GM12878 (cell line): Measurements from ENCODE around the gene ASCL4. TPM values are rescaled to one million over a fixed set of nuclear protein-coding genes. Genes with fewer than 3 reads are reported as not detected.

Source experiments
- ATAC-seq: fragments of 200-7000 bp; cut with Tn5 transposase; 3 replicates; pipeline ENCODE4 v1.9.1; 2020; ENCODE audit warnings: mild to moderate bottlenecking, moderate library complexity
- BruUV-seq: library from RNA; stranded (reverse); fragments of 400-500 nt; replicated peaks from 2 replicates; lab custom pipeline; 2021; lab: Mats Ljungman, UMichigan
- CTCF ChIA-PET: fragments of 300-600 bp; sonication (Branson Sonifier 250); formaldehyde crosslinking; extraction: SDS; loops from one replicate; lab custom pipeline; 2021; ENCODE audit warnings: inconsistent platforms; lab: Yijun Ruan, JAX
- POLR2A ChIA-PET: fragments of 350-600 bp; formaldehyde crosslinking; extraction: SDS; loops from one replicate; lab custom pipeline; 2021; ENCODE audit warnings: inconsistent platforms; lab: Charles Lee
- RAD21 ChIA-PET: fragments of 300-600 bp; sonication (Branson Sonifier 250); formaldehyde crosslinking; loops from one replicate; lab custom pipeline; 2023; ENCODE audit warnings: antibody characterized with exemption; ENCODE audit not compliant: unreplicated experiment; lab: Charles Lee
- SMC1A ChIA-PET: fragments of 300-600 bp; sonication (Branson Sonifier 250); formaldehyde crosslinking; loops from one replicate; lab custom pipeline; 2023; ENCODE audit not compliant: unreplicated experiment, uncharacterized antibody; lab: Charles Lee
- DNase-seq: peaks from one replicate; pipeline ENCODE4 v3.0.0-alpha.2; 2011; ENCODE audit warnings: low read depth, low spot score
- FAIRE-seq: peaks from 3 replicates; lab custom pipeline; 2011; peaks lifted over from hg19 to GRCh38; lab: Jason Lieb, UNC
- H2AFZ ChIP-seq: 2 replicates; pipeline ENCODE4 v1.6.0; 2011; ENCODE audit warnings: low read depth, low read length, control low read depth; ENCODE audit not compliant: control insufficient read depth
- H3K27ac ChIP-seq: 2 replicates; pipeline ENCODE4 v1.5.1; 2011; ENCODE audit warnings: control low read depth; ENCODE audit not compliant: control insufficient read depth, insufficient read depth
- H3K27me3 ChIP-seq, 2 experiments: replicated peaks in 1 of 2; 2 replicates each; pipeline versions ENCODE4 v1.6.0 to v1.6.1; 2011; ENCODE audit warnings: low read length in 1 of 2; ENCODE audit not compliant: control insufficient read depth in 2 of 2, insufficient read depth in 2 of 2
- H3K36me3 ChIP-seq, 2 experiments: 2 replicates each; pipeline ENCODE4 v1.5.1; 2011; ENCODE audit warnings: low read length in 1 of 2; ENCODE audit not compliant: control insufficient read depth in 2 of 2, insufficient read depth in 2 of 2
- H3K4me1 ChIP-seq: 2 replicates; pipeline ENCODE4 v1.6.1; 2011; ENCODE audit warnings: mild to moderate bottlenecking, low read length, moderate library complexity, mixed read lengths; ENCODE audit not compliant: control insufficient read depth, insufficient read depth
- H3K4me2 ChIP-seq: 2 replicates; pipeline ENCODE4 v1.6.0; 2011; ENCODE audit warnings: control low read depth; ENCODE audit not compliant: control insufficient read depth, insufficient read depth
- H3K4me3 ChIP-seq: fragments of 200-600 bp; sonication (generic); 2 replicates; pipeline ENCODE4 v1.5.1; 2016
- H3K79me2 ChIP-seq: 2 replicates; pipeline ENCODE4 v1.6.0; 2011; ENCODE audit warnings: low read length; ENCODE audit not compliant: control insufficient read depth, insufficient read depth
- H3K9ac ChIP-seq: 2 replicates; pipeline ENCODE4 v1.8.0; 2011; ENCODE audit warnings: low read length, control low read depth, mixed read lengths; ENCODE audit not compliant: control insufficient read depth, insufficient read depth
- H3K9me3 ChIP-seq: replicated peaks from 3 replicates; pipeline ENCODE4 v1.5.1; 2011; ENCODE audit warnings: mild to moderate bottlenecking, low read length; ENCODE audit not compliant: control insufficient read depth, insufficient read depth
- H4K20me1 ChIP-seq: 2 replicates; pipeline ENCODE4 v1.6.0; 2011; ENCODE audit not compliant: control insufficient read depth, insufficient read depth
- BCL11A ChIP-seq: IDR thresholded peaks from 2 replicates; pipeline ENCODE4 v1.6.1; 2011; ENCODE audit warnings: low read depth, low read length
- BHLHE40 ChIP-seq, 2 experiments: fragments of 450-650 bp in 1 of 2; IDR thresholded peaks; 2 replicates each; pipeline ENCODE4 v1.6.1; 2011 to 2017; ENCODE audit warnings: low read depth in 2 of 2, borderline replicate concordance in 1 of 2, improper control_type of control experiment in 1 of 2, low read length in 1 of 2, mild to moderate bottlenecking in 1 of 2
- CBFB ChIP-seq: IDR thresholded peaks from 2 replicates; pipeline ENCODE4 v1.6.1; 2016; ENCODE audit warnings: antibody characterized with exemption, low read depth
- POLR2A ChIP-seq: IDR thresholded peaks from 2 replicates; pipeline ENCODE4 v1.6.1; 2011; ENCODE audit warnings: low read depth, mild to moderate bottlenecking, low read length
- RB1 ChIP-seq: fragments of 450-650 bp; formaldehyde crosslinking; IDR thresholded peaks from 2 replicates; pipeline ENCODE4 v1.6.1; 2017; ENCODE audit warnings: mild to moderate bottlenecking, borderline replicate concordance
- SIN3A ChIP-seq: IDR thresholded peaks from 2 replicates; pipeline ENCODE4 v1.6.1; 2012; ENCODE audit warnings: low read depth, low read length, improper control_type of control experiment
- SREBF1 ChIP-seq: IDR thresholded peaks from 2 replicates; pipeline ENCODE4 v1.6.1; 2012; ENCODE audit warnings: mild to moderate bottlenecking, low read length
- TCF7 ChIP-seq: IDR thresholded peaks from 2 replicates; pipeline ENCODE4 v1.6.1; 2014; ENCODE audit warnings: antibody characterized with exemption, borderline replicate concordance
- ZNF207 ChIP-seq: fragments of 450-650 bp; IDR thresholded peaks from 2 replicates; pipeline ENCODE4 v1.6.1; 2014; ENCODE audit warnings: antibody characterized with exemption, mild to moderate bottlenecking, borderline replicate concordance
- WGBS: methylation state at CpG from one replicate; pipeline ENCODE4 v1.1.6; 2016; ENCODE audit warnings: low lambda C conversion rate; ENCODE audit not compliant: insufficient replicate concordance, insufficient coverage; ENCODE audit errors: missing lambda C conversion rate; 5-methylcytosine and 5-hydroxymethylcytosine counted together
- in situ Hi-C: fragments of 300-500 bp; cut with MboI; formaldehyde crosslinking; loops from 9 replicates; pipeline ENCODE4 v1.14.3; 2018; ENCODE audit warnings: mixed read lengths
- intact Hi-C: fragments of 100-400 bp; cut with micrococcal nuclease; formaldehyde crosslinking; loops from one replicate; pipeline ENCODE4 v1.14.2; 2022; ENCODE audit not compliant: unreplicated experiment
- polyA plus RNA-seq, 11 experiments: library from polyadenylated mRNA; depleted of rRNA in 4 of 11; unstranded in 6 of 11; stranded (reverse) in 5 of 11; fragments of >200 nt; fragmentation: Nextera tagmentation in 4 of 11; fragmentation: Illumina TruSeq in 1 of 11; extraction: Ambion mirVana in 4 of 11; extraction: Trizol in 1 of 11; gene quantifications; 1 replicate in 1 of 11; 2 replicates in 10 of 11; pipeline versions ENCODE4 v1.2.1 to v1.2.3, GENCODE V29; 2011 to 2016; ENCODE audit warnings: inconsistent platforms in 2 of 11, missing spikeins in 2 of 11, low read depth in 1 of 11
- total RNA-seq, 4 experiments: library from RNA; depleted of rRNA in 3 of 4; stranded (reverse); fragments of >200 nt in 3 of 4; fragmentation: Illumina TruSeq in 1 of 4; extraction: Trizol in 1 of 4; gene quantifications; 2 replicates each; pipeline versions ENCODE4 v1.2.1 to v1.2.3, GENCODE V29; 2013 to 2021
- TF ChIP-seq, protein P1 (sequence below): fragments of 450-650 bp; formaldehyde crosslinking; IDR thresholded peaks from 2 replicates; pipeline ENCODE4 v1.4.0; 2020; ENCODE audit warnings: mild to moderate bottlenecking, moderate library complexity
- TF ChIP-seq, protein P2 (sequence below): IDR thresholded peaks from 2 replicates; pipeline ENCODE4 v1.6.1; 2011; ENCODE audit warnings: borderline replicate concordance, low read depth, mild to moderate bottlenecking, moderate library complexity, mixed read lengths, low read length; ENCODE audit not compliant: insufficient read depth; ENCODE audit errors: extremely low read length

ASCL4 gene
- total and polyA plus RNA-seq, 10 of the 15 experiments (the other 5 are each of a cell fraction or from before 2014, with no cell fraction given): not detected

DNA sequence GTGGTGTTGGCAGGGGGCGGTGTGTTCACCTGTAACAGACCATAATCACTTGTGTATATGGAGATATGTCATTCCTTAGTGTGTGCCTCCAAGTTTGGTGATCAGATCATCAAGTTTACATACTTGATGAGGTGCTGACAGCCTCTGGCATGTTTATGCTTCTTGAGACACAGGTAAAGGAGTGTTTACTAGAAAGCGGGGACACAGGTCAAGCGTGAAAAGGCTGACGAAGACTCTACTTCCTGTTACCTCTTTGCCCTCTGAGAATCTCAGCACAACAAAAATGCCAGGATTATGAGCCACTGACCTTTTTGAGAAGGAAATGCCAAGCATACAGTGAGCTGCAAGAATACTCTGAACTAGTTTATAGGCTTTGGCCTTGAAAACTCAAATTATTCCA lies 43.1 kb upstream of the ASCL4 start:
- peak; percentile 82 for ATAC-seq
- H3K27ac ChIP-seq: no peak overlapping the region
- H3K4me3 ChIP-seq: no peak overlapping the region

DNA sequence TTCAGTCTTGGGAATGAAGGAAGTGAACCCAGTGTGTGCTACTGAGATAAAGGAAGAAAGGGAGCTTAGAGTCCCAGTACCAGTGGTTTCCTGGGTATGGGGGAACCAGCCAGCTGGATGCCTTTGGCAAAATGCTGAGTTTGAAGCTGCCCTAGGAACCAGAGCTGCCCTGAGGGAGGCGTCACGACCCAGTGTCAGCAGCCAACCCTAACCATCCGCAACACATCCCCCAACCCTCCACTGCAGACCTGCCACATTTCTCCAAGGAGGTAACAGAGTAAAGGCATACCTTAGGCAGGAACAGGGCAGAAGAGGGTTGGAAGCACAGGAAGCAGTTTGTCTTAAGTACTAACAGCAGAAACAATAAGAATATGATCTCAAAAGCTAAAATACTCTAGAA lies 42.1 kb upstream of the ASCL4 start:
- ChIA-PET CTCF (interaction anchor here (0.6 to 1.2 kb wide), 2 partner anchors 37 to 823 kb away, joined by 3 to 4 read pairs; no protein-coding TSS in a partner anchor), RAD21 (no interaction called here), POLR2A (no interaction called here), SMC1A (interaction anchor here (0.9 to 1.1 kb wide), 2 partner anchors 18 to 154 kb away, joined by 3 read pairs; no protein-coding TSS in a partner anchor)
- Histone ChIP-seq H3K4me1 (peaks cover 8% of the 10 kb centered on the region), H3K4me2 (no peak overlapping the region), H3K9ac (no peak overlapping the region), H3K27ac (no peak overlapping the region), H3K27me3 (no peaks in the 10 kb centered on the region), H2AFZ (no peak overlapping the region), H4K20me1 (no peaks in the 10 kb centered on the region), H3K36me3 (peaks cover 0 to 12% of the 10 kb centered on the region in 2 experiments; a peak in 3 of 4 replicates), H3K79me2 (no peaks in the 10 kb centered on the region), H3K4me3 (no peak overlapping the region), H3K9me3 (no peaks in the 10 kb centered on the region)
- TF ChIP-seq, protein P1, sequence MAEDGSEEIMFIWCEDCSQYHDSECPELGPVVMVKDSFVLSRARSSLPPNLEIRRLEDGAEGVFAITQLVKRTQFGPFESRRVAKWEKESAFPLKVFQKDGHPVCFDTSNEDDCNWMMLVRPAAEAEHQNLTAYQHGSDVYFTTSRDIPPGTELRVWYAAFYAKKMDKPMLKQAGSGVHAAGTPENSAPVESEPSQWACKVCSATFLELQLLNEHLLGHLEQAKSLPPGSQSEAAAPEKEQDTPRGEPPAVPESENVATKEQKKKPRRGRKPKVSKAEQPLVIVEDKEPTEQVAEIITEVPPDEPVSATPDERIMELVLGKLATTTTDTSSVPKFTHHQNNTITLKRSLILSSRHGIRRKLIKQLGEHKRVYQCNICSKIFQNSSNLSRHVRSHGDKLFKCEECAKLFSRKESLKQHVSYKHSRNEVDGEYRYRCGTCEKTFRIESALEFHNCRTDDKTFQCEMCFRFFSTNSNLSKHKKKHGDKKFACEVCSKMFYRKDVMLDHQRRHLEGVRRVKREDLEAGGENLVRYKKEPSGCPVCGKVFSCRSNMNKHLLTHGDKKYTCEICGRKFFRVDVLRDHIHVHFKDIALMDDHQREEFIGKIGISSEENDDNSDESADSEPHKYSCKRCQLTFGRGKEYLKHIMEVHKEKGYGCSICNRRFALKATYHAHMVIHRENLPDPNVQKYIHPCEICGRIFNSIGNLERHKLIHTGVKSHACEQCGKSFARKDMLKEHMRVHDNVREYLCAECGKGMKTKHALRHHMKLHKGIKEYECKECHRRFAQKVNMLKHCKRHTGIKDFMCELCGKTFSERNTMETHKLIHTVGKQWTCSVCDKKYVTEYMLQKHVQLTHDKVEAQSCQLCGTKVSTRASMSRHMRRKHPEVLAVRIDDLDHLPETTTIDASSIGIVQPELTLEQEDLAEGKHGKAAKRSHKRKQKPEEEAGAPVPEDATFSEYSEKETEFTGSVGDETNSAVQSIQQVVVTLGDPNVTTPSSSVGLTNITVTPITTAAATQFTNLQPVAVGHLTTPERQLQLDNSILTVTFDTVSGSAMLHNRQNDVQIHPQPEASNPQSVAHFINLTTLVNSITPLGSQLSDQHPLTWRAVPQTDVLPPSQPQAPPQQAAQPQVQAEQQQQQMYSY (CRISPR knock-in tag): no peak
- 0 out of 2 replicates have a peak, but pooled peaks have one; percentile 31 for TF ChIP-seq POLR2A
- ATAC-seq: no peak
- FAIRE-seq: no peak
- intact Hi-C loops: no loop called here
- no peak for DNase-seq
- in situ Hi-C loops: no loop called here
- no TSS peak for BruUV-seq
- 100% methylated on average over 3 of the region's 3 CpGs for WGBS

More for the DNA sequence above, 43.1 kb upstream of the ASCL4 start:
- ChIA-PET SMC1A (interaction anchor here (0.9 kb wide), 1 partner anchor 18 kb away, joined by 3 read pairs; no protein-coding TSS in a partner anchor), CTCF (interaction anchor here (1.0 to 1.2 kb wide), 2 partner anchors 9 to 36 kb away, joined by 3 read pairs; no protein-coding TSS in a partner anchor), POLR2A (no interaction called here), RAD21 (no interaction called here)
- no TSS peak for BruUV-seq
- Histone ChIP-seq H3K79me2 (no peaks in the 10 kb centered on the region), H3K9ac (no peak overlapping the region), H3K27me3 (no peaks in the 10 kb centered on the region), H2AFZ (peak overlapping the region; percentile 17), H3K9me3 (no peaks in the 10 kb centered on the region), H4K20me1 (no peaks in the 10 kb centered on the region), H3K4me1 (peaks cover 4% of the 10 kb centered on the region), H3K36me3 (peaks cover 0 to 12% of the 10 kb centered on the region in 2 experiments; a peak in 3 of 4 replicates), H3K4me2 (0 out of 2 replicates have a peak overlapping the region, but pooled peaks have one; percentile 25)
- no peak for DNase-seq
- in situ Hi-C loops (no loop called here), intact Hi-C loops (no loop called here)
- no peak for FAIRE-seq
- TF ChIP-seq RB1 (no peak), SIN3A (no peak), ZNF207 (no peak), BCL11A (no peak), TCF7 (no peak), SREBF1 (no peak), BHLHE40 (IDR thresholded peaks at IDR 0.05; ENCODE audit: borderline replicate concordance in 1 of 2, low read depth in 2 of 2, low read length in 1 of 2) (no peak), CBFB (no peak)
- TF ChIP-seq, protein P2, sequence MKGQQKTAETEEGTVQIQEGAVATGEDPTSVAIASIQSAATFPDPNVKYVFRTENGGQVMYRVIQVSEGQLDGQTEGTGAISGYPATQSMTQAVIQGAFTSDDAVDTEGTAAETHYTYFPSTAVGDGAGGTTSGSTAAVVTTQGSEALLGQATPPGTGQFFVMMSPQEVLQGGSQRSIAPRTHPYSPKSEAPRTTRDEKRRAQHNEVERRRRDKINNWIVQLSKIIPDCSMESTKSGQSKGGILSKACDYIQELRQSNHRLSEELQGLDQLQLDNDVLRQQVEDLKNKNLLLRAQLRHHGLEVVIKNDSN: no peak
- 27% methylated on average over 4 of the region's 4 CpGs for WGBS
